ENCODE measurements around the gene CLSTN3. TPM values are rescaled to one million over a fixed set of nuclear protein-coding genes. Genes with fewer than 3 reads are reported as not detected.

Gene CLSTN3
- total and polyA plus RNA-seq, 9 donors = 28.9 to 142 (median 59.2) TPM

GRCh38 chr12:7121324-7121723 lies 8.8 kb upstream of the CLSTN3 start:
- DNase-seq = peak in 1 of 5 donors; percentile 33
- intact Hi-C loops (cut with DNase I) = no loop called here
- Histone ChIP-seq H3K4me1 (ENCODE audit: insufficient read depth) (peaks cover 18% of the 10 kb centered on the region), H3K27ac (no peak overlapping the region), H3K4me3 (no peak overlapping the region), H3K36me3 (no peaks in the 10 kb centered on the region), H3K27me3 (no peaks in the 10 kb centered on the region), H3K9me3 (no peaks in the 10 kb centered on the region)
- 77 to 91% (median 79%) methylated on average over 5 of the region's 5 CpGs for WGBS, 3 donors
- TF ChIP-seq POLR2A (IDR thresholded peaks at IDR 0.05) (no peak), CTCF (IDR thresholded peaks at IDR 0.05) (no peak), EP300 (IDR thresholded peaks at IDR 0.05) (no peak)

DNA sequence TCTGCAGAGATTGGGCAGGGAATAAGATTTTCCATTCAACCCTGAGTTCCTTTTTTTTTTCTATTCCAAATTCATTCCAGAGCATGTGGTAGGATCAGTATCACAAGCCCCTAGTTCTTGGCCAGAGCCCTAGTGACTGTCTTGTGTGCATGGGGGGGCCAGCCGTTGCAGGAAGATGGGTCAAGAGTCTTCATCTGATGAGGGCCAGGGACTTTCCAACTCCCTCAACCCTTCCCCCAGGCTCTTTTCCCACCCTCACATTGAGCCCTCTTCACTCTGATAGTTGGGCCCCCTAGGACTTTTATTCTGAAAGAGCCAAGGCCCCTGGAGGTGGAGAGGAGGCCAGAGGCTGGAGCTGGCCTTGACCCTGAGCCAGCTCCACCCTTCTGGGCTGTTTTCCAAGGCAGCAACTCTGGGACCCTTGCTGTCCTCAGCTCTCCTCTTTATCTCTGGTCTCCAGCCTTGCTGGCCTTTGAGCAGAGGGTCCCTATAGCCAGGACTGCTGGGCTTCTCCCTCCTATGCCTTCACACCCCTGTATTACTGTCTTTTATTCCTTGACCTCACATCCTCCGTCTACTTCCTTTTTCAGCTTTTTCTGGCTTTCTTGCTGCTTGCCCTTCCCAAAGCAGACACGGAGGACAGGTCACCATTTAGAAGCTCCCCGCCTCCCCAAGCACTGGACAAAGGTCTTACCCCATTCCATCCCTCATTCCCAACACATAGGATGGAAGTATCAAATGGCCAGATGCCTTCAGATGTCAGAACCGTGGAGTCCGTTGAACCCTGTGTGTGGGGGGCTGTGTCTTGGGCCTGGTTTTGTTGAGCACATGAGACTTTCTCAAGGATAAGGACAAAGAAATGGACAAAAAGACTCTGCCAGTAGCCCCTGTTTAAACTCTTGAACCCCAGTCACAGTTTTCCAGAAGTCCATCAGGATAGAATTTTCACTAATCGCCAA lies 7.1 kb upstream of the CLSTN3 start:
- WGBS, 3 donors = 51 to 58% (median 56%) methylated on average over 7 of the region's 7 CpGs
- Histone ChIP-seq H3K27ac (peak overlapping the region; percentile 12 to 54), H3K36me3 (no peaks in the 10 kb centered on the region), H3K9me3 (no peaks in the 10 kb centered on the region), H3K27me3 (no peaks in the 10 kb centered on the region), H3K4me1 (ENCODE audit: insufficient read depth) (peaks cover 18% of the 10 kb centered on the region), H3K4me3 (no peak overlapping the region)
- intact Hi-C loops (cut with DNase I) = no loop called here
- DNase-seq = peak; percentile 53 to 75 (median 61)
- TF ChIP-seq POLR2A (IDR thresholded peaks at IDR 0.05) (no peak), CTCF (IDR thresholded peaks at IDR 0.05) (no peak), EP300 (IDR thresholded peaks at IDR 0.05) (no peak)

DNA sequence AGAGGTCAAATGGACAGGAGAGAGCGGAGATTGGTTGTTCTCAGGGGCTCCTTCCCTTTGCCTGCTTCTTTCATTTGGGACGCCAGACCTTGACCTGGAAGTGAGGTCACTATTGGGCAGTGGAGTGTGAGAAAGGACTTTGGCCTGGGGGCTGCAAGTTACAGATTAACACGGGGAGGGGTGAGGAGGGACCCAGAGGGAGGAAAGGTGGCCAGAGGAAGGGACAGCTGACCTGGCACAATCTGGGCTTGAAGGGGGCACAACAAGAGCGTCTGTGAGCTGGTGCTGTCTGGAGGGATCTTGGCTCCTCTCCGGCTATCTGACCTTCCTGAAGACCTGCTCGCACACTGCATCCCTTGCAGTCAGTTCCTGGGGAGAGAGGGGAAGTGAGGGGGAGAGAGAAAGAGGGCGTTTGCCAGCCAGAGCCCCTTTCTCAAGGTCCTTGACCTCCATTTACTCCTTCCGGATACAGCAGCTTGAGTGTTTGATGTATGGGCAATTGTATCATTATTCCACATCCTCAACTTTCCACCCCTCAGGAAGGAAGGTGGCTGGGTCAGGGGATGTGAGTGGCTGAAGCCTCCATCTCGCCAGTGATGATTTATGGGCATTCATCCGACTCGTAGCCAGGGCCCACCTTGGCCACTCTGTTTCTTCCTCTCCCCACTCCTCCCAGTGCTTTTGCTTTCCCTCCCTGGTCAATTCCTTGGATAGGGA lies 6.2 kb upstream of the CLSTN3 start:
- Histone ChIP-seq H3K9me3 (no peaks in the 10 kb centered on the region), H3K4me3 (no peak overlapping the region), H3K27me3 (no peaks in the 10 kb centered on the region), H3K4me1 (ENCODE audit: insufficient read depth) (peaks cover 18% of the 10 kb centered on the region), H3K36me3 (no peaks in the 10 kb centered on the region), H3K27ac (peak overlapping the region in 1 of 2 donors; percentile 54)
- no peak for TF ChIP-seq POLR2A (IDR thresholded peaks at IDR 0.05)
- TF ChIP-seq CTCF (IDR thresholded peaks at IDR 0.05) = no peak
- no peak for TF ChIP-seq EP300 (IDR thresholded peaks at IDR 0.05)
- intact Hi-C loops (cut with DNase I) = no loop called here
- peak in 1 of 5 donors; percentile 35 for DNase-seq
- 70 to 72% (median 71%) methylated on average over 11 of the region's 11 CpGs for WGBS, 3 donors

DNA sequence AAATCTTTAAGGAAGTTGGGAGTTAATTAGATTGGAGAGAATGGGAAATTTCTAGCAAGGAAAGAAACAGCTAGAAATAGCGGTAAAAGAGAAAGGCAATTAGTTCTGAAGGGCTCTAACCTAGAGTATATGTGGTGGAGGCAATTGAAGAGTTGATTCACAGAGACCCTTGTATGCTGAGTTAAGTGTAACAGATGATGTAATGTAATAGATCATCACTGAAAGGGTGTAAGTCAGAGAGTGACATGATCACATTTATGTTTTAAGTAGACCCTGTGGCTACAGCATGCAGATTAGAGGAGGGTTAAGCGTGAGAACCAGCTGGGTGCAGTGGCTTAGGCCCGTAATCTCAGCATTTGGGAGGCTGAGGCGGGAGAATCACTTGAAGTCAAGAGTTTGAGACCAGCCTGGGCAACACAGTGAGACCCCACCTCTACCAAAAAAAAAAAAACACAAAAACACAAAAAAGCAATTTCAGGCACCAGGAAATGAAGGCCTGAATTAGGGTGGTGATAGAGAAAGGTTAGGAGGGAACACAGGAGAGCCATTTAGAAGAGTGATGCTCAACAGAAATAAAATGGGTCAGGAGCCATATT lies 4.4 kb upstream of the CLSTN3 start:
- intact Hi-C loops (cut with DNase I) = no loop called here
- H3K4me1 ChIP-seq (ENCODE audit: insufficient read depth) = peaks cover 25% of the 10 kb centered on the region
- TF ChIP-seq EP300 (IDR thresholded peaks at IDR 0.05) = no peak
- TF ChIP-seq POLR2A (IDR thresholded peaks at IDR 0.05) = no peak
- TF ChIP-seq CTCF (IDR thresholded peaks at IDR 0.05) = no peak
- WGBS, 3 donors = 75 to 97% (median 89%) methylated on average over 4 of the region's 4 CpGs
- no peaks in the 10 kb centered on the region for H3K36me3 ChIP-seq
- peak in 1 of 5 donors; percentile 3 for DNase-seq
- no peaks in the 10 kb centered on the region for H3K9me3 ChIP-seq
- H3K27ac ChIP-seq = no peak overlapping the region
- H3K4me3 ChIP-seq = no peak overlapping the region
- H3K27me3 ChIP-seq = no peaks in the 10 kb centered on the region

Measured in ovary (tissue), 9 donors.